ENCODE measurements around the gene TPI1.

The TPI1 gene

DNA sequence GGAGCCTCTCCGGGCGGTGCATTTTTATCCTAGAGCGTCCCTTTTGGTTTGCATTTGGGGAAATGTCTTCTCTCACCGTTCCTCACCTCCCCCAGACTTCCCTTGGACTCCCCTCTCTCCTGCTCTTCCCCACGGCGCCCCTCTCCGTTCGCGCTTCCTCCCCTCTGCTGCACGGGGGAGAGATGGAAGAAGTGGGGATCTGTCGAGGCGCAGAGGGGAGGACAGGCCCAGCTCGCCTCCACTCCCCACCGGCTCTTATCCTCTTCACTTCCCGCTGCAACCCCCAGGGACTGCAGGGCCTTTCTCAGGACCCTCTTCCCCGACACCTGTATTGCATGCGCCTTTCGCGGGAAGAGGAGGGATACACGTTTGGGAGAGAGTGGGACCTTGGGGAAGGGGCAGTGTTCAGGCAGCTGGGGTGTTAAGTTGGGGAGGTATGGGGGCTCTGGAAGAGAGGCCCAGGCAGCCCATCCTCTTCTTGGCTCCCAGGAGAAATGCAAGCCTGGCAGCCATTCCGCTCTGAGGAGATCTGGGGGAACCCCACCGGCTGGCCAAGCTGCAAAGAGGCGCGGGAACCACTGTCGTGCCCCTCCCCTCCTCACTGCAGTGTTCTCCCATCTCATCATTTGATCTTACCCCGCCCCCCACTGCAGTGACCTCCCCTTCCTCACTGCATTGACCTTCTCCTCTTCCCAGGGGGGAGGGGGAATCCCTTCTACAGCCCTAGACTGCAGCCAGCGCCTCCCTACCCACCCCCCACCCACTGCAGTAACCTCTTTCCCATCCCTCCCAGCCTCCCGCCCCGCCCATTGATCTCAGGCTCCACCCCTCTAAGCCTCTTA is 47.8 kb downstream of the TPI1 start:
- DNase-seq (ENCODE audit: extremely low read depth in 1 of 2, low read depth in 1 of 2) = no peak

DNA sequence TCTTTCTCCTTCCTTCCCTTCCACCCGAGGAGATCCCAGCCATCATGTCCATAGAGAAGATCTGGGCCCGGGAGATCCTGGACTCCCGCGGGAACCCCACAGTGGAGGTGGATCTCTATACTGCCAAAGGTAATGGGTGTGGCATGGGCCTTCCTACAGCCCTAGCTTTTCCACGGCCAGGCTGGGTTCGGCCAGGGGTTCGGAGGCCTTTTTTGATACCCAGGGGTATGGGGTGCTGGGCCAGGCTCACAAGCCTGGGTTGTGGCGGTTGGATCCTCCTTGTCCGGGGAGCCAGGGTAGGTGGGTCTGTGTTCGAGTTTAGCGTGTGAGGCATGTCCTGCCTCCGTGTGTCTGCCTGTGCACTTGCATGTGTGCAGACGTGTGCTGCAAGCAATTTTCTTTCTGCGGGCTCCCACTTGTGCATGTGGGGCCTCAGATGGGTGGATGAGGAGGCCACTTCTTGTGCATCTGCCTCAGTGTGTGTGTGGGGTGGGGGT is 48.5 kb downstream of the TPI1 start:
- no peak for DNase-seq (ENCODE audit: extremely low read depth in 1 of 2, low read depth in 1 of 2)

DNA sequence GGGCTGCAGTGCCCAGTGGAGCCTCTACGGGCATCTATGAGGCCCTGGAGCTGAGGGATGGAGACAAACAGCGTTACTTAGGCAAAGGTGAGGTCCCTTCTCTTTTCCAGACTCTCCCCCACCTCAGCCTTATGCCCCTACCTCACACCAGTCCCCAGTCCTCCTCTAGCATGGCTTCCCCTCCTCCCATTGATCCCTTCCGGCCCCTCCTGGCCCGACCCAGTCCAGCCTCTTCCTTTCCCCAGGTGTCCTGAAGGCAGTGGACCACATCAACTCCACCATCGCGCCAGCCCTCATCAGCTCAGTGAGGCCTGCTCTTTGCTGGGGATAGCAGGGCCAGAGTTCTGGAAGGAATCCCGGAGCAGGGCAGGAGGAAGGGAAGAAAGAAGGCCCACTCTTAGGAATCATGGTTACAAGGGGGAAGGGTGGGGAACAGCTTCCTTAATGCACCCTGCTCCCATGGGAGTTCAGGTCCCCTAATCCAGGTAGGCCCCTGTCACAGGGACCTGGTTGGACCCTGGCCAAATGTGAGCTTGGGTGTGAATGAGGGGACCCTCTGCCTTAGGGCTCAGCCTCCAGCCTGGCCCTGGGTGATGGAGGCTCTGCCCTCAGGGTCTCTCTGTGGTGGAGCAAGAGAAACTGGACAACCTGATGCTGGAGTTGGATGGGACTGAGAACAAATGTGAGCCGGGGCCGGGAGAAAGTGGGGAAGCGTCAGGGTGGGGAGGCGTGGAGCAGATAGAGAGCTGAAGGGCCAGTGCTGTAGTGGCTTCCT is 49.3 kb downstream of the TPI1 start:
- DNase-seq (ENCODE audit: extremely low read depth in 1 of 2, low read depth in 1 of 2) = no peak

DNA sequence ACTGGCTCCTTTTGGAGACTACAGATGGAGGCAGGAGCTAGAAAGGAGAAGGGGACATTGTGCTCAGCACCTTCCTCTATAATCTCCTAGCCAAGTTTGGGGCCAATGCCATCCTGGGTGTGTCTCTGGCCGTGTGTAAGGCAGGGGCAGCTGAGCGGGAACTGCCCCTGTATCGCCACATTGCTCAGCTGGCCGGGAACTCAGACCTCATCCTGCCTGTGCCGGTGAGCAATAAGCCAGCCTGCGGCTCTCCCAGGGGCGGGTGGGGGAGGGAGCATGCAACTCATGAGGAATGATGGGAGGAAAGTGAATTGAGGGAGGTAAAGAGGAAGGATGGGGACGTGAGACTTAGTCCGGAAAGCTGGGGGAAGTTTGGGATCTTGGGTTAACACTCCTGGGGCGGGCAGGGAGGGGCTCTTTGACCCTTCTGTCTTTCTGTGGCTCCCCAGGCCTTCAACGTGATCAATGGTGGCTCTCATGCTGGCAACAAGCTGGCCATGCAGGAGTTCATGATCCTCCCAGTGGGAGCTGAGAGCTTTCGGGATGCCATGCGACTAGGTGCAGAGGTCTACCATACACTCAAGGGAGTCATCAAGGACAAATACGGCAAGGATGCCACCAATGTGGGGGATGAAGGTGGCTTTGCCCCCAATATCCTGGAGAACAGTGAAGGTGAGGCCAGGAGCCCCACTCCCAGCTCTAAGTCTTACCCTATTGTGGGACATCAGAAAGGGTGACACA is 50.3 kb downstream of the TPI1 start:
- no peak for DNase-seq (ENCODE audit: extremely low read depth in 1 of 2, low read depth in 1 of 2)

GRCh38 chr12:6919588-6919987 is 52.3 kb downstream of the TPI1 start:
- no peak for DNase-seq (ENCODE audit: extremely low read depth in 1 of 2, low read depth in 1 of 2)

Data from activated CD8-positive, alpha-beta memory T cell treated with anti-CD3 and anti-CD28 coated beads for 1 hour (primary cell).